ENCODE results near the gene UGT1A10. TPM values are rescaled to one million over a fixed set of nuclear protein-coding genes. Genes with fewer than 3 reads are reported as not detected.
A peak's percentile ranks its signal among the peaks of the same experiment; 100 is the strongest.

UGT1A10 gene
- total RNA-seq, 2 donors from 2014 or later: 0.52 to 0.99 TPM

DNA sequence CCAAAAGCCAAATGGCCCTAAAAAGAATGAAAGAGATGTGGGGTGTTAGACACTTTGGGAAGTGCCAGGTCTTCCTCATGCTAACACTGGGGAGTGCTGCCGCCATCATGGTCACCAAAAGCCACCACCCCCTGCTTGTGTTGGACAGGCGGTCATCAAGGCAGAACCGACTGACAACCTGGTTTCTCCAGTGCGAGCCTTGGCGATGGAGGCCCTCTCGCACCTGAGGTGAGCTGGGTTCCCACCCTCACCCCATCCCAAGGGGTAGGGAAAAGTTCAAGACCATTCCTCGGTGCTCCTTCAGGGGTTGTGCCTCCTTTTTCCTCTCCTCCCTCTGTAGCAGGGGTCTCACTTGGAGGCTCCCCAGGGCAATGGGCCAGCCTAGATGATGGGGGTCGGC lies 175.5 kb downstream of the UGT1A10 start:
- Histone ChIP-seq H3K4me3 (no peak overlapping the region), H3K9me3 (no peaks in the 10 kb centered on the region), H3K27me3 (no peaks in the 10 kb centered on the region), H3K36me3 (replicated peaks in 1 of 2; ENCODE audit: insufficient read depth in 1 of 2, low read depth in 2 of 2) (no peaks in the 10 kb centered on the region), H3K27ac (no peak overlapping the region), H3K4me1 (no peaks in the 10 kb centered on the region)
- TF ChIP-seq, protein P1, sequence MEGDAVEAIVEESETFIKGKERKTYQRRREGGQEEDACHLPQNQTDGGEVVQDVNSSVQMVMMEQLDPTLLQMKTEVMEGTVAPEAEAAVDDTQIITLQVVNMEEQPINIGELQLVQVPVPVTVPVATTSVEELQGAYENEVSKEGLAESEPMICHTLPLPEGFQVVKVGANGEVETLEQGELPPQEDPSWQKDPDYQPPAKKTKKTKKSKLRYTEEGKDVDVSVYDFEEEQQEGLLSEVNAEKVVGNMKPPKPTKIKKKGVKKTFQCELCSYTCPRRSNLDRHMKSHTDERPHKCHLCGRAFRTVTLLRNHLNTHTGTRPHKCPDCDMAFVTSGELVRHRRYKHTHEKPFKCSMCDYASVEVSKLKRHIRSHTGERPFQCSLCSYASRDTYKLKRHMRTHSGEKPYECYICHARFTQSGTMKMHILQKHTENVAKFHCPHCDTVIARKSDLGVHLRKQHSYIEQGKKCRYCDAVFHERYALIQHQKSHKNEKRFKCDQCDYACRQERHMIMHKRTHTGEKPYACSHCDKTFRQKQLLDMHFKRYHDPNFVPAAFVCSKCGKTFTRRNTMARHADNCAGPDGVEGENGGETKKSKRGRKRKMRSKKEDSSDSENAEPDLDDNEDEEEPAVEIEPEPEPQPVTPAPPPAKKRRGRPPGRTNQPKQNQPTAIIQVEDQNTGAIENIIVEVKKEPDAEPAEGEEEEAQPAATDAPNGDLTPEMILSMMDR (IDR thresholded peaks at IDR 0.05): no peak
- no peak for TF ChIP-seq POLR2A (IDR thresholded peaks at IDR 0.05)
- DNase-seq (peak in 1 of 4 donors; percentile 4), ATAC-seq (no peak)
- WGBS, 2 donors: 72 to 81% methylated on average over 8 of the region's 8 CpGs
- intact Hi-C loops (cut with DNase I): no loop called here

DNA sequence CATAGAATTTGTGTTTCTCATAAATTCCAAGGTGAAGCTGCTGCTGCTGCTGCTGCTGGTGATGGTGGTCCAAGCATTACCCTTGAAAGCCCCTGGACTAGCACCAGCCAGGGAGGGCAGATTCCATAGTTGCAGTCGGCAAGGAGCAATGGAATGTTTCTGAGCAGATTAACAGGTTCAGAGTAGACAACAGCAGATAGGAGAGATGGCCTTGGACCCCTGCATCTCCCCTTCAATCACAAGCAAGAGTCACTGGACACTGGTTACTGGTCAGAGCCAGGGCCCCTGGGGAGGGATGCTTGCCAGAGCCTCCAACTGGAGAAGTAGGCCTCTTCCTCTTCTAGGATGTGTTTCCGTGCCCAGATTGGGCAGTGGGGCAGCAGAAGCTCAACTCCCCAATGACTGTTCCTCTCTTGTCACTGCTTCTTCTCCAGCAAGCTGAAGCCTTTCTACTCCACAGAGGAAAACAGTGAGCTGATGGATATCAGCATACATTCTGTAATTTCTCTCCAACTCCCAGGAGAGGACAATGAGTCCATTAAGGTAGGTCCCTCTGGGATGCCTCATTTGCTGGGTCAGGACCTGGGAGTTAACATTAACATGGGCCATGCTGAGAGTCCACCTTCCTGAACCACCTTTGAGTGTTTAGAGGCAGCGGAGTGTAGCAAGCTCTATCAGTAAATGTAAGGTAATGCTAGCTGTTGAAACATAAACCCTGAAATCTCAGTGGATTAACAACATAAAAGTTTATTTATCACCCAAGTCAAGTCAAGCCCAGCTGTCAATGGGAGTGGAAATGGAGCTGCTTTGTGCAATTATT lies 177.2 kb downstream of the UGT1A10 start:
- ATAC-seq: no peak
- 64 to 73% methylated on average over 2 to 3 of the region's 3 CpGs for WGBS, 2 donors
- Histone ChIP-seq H3K4me3 (no peak overlapping the region), H3K9me3 (no peaks in the 10 kb centered on the region), H3K36me3 (replicated peaks in 1 of 2; ENCODE audit: insufficient read depth in 1 of 2, low read depth in 2 of 2) (no peaks in the 10 kb centered on the region), H3K27me3 (no peaks in the 10 kb centered on the region), H3K4me1 (no peaks in the 10 kb centered on the region), H3K27ac (no peak overlapping the region)
- intact Hi-C loops (cut with DNase I): no loop called here
- TF ChIP-seq, protein P1 (IDR thresholded peaks at IDR 0.05): no peak
- TF ChIP-seq POLR2A (IDR thresholded peaks at IDR 0.05): no peak
- DNase-seq: peak in 1 of 4 donors; percentile 1

DNA sequence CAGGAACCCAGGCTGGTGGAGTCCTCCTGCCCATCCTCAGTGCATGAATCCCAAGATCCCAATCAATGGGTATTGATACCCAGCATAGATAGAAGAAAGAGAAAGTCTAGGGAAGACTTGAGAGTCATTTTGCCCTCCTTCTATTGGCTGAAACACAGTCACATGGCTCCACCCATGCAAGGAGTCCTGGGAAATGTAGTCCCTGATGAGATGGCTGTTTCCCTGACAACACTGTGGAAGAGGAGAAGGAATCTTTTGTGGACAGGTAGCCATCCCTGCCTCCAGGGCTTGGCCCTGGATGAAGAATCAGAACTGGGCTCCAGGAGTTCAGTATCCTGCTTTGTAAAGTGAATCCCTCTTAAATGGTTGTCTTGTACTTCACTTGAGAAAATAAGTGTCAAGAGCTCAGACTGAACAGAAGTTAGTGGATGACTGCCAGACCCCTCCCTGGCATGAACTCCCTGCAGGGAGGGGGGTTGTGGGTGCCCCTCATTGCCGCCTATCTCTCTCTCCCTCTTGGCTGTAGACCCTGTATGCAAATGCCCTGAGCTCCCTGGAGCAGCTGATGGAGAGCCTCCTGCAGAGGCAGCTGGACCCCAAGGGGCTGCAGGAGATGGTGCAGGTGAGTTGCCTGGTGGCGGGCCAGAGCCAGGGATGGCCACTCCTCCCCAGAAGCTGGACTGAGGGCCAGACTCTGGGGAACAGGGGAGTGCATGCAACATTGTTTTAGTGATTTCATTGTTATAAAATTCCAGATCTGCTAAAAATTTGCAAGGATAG lies 178.0 kb downstream of the UGT1A10 start:
- intact Hi-C loops (cut with DNase I): no loop called here
- TF ChIP-seq, protein P1 (IDR thresholded peaks at IDR 0.05): no peak
- TF ChIP-seq POLR2A (IDR thresholded peaks at IDR 0.05): no peak
- no peaks in the 10 kb centered on the region for H3K9me3 ChIP-seq
- ATAC-seq (no peak), DNase-seq (peak in 2 of 4 donors; percentile 3 to 4)
- H3K4me3 ChIP-seq: no peak overlapping the region
- H3K27ac ChIP-seq: no peak overlapping the region
- WGBS, 2 donors: 57 to 67% methylated on average over 2 of the region's 2 CpGs
- no peaks in the 10 kb centered on the region for H3K27me3 ChIP-seq
- no peaks in the 10 kb centered on the region for H3K4me1 ChIP-seq
- no peaks in the 10 kb centered on the region for H3K36me3 ChIP-seq (replicated peaks in 1 of 2; ENCODE audit: insufficient read depth in 1 of 2, low read depth in 2 of 2)

DNA sequence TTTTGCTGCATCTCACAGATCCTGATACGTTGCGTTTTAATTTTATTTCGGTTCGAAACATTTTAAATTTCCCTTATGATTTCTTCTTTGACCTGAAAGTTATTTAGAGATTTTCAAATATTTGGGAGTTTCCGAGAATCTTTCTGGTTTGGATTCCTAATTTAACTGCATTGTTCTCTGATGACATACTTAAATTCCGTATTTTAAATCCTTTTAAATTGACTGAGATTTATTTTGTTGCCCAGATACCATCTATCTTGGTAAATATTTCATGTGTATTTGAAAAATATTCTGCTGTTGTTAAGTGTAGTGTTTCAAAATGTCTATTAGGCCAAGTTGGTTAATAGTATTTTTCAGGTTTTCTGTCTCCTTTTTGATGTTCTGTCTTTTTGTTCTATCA lies 179.6 kb downstream of the UGT1A10 start:
- intact Hi-C loops (cut with DNase I): no loop called here

More for the DNA sequence above, 179.6 kb downstream of the UGT1A10 start:
- DNase-seq: no peak
- ATAC-seq: no peak
- H3K4me1 ChIP-seq: no peaks in the 10 kb centered on the region
- H3K36me3 ChIP-seq (replicated peaks in 1 of 2; ENCODE audit: insufficient read depth in 1 of 2, low read depth in 2 of 2): no peaks in the 10 kb centered on the region
- 74 to 83% methylated on average over 6 of the region's 6 CpGs for WGBS, 2 donors
- H3K27me3 ChIP-seq: no peaks in the 10 kb centered on the region
- H3K27ac ChIP-seq: no peak overlapping the region
- TF ChIP-seq, protein P1 (IDR thresholded peaks at IDR 0.05): no peak
- no peak for TF ChIP-seq POLR2A (IDR thresholded peaks at IDR 0.05)
- no peaks in the 10 kb centered on the region for H3K9me3 ChIP-seq
- H3K4me3 ChIP-seq: no peak overlapping the region
